ENCODE results near the gene RORB.

DNA sequence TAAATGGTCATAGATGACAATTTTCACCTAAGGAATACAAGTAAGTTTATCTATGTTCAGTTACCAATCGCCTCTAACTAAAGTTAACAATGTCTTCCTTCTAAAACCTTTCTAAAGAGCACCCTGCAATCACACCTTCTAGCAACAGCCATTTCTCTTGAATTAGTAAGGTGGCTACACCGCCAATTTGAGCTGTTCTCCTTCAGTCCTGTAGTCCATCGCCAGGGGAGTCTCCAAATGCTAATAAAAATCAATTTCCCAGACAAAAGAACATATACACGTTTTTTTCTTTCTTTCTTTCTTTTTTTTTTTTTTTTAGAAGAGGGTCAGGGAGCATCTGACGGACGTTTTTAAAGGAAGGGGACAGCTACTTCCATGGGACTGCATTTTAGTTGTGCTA, 729 bp upstream of the RORB start:
- TF ChIP-seq, protein P1, sequence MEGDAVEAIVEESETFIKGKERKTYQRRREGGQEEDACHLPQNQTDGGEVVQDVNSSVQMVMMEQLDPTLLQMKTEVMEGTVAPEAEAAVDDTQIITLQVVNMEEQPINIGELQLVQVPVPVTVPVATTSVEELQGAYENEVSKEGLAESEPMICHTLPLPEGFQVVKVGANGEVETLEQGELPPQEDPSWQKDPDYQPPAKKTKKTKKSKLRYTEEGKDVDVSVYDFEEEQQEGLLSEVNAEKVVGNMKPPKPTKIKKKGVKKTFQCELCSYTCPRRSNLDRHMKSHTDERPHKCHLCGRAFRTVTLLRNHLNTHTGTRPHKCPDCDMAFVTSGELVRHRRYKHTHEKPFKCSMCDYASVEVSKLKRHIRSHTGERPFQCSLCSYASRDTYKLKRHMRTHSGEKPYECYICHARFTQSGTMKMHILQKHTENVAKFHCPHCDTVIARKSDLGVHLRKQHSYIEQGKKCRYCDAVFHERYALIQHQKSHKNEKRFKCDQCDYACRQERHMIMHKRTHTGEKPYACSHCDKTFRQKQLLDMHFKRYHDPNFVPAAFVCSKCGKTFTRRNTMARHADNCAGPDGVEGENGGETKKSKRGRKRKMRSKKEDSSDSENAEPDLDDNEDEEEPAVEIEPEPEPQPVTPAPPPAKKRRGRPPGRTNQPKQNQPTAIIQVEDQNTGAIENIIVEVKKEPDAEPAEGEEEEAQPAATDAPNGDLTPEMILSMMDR (IDR thresholded peaks at IDR 0.05; ENCODE audit: low read depth, low read length, missing input control), result no peak
- TF ChIP-seq YY1 (IDR thresholded peaks at IDR 0.05) (no peak), SP1 (IDR thresholded peaks at IDR 0.05) (no peak), REST (IDR thresholded peaks at IDR 0.05) (no peak), RAD21 (IDR thresholded peaks at IDR 0.05) (no peak), HNF4G (IDR thresholded peaks at IDR 0.05) (no peak), TAF1 (conservative IDR thresholded peaks at IDR 0.05) (no peak), JUND (IDR thresholded peaks at IDR 0.05) (no peak), MAX (IDR thresholded peaks at IDR 0.05) (no peak), EGR1 (IDR thresholded peaks at IDR 0.05; ENCODE audit: low read depth in 2 of 2) (no peak), RXRA (IDR thresholded peaks at IDR 0.05) (no peak), GABPA (IDR thresholded peaks at IDR 0.05 in 1 of 2, conservative IDR thresholded peaks at IDR 0.05 in 1 of 2) (no peak)
- TF ChIP-seq, protein P2, sequence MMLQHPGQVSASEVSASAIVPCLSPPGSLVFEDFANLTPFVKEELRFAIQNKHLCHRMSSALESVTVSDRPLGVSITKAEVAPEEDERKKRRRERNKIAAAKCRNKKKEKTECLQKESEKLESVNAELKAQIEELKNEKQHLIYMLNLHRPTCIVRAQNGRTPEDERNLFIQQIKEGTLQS (IDR thresholded peaks at IDR 0.05), result no peak

Measured in liver (tissue), 3 donors.